A549 (cell line): ENCODE data around the gene KLHL1.

Experiments used
- CBX2 ChIP-seq: fragments of 200-600 bp; sonication (generic); IDR thresholded peaks from 2 replicates; pipeline ENCODE4 v1.6.1; 2016; ENCODE audit warnings: low read depth, mild to moderate bottlenecking, borderline replicate concordance
- CEBPB ChIP-seq, 2 experiments: fragments of >200 bp in 1 of 2; sonication (Bioruptor Twin) in 1 of 2; formaldehyde crosslinking in 1 of 2; IDR thresholded peaks; 2 replicates each; pipeline ENCODE4 v1.6.1; 2012 to 2016
- CHD2 ChIP-seq: fragments of 150-350 bp; IDR thresholded peaks from 2 replicates; pipeline ENCODE4 v1.6.1; 2014; ENCODE audit warnings: low read length; ENCODE audit not compliant: partially characterized antibody
- HOXA7 ChIP-seq: fragments of 250-450 bp; sonication (Bioruptor Pico); IDR thresholded peaks from 2 replicates; pipeline ENCODE4 v1.5.0; 2020; ENCODE audit warnings: mild to moderate bottlenecking, moderate library complexity
- MAFK ChIP-seq: fragments of 450-650 bp; IDR thresholded peaks from 2 replicates; pipeline ENCODE4 v1.6.1; 2014; ENCODE audit not compliant: partially characterized antibody
- NFE2L2 ChIP-seq: fragments of 150-350 bp; conservative IDR thresholded peaks from 2 replicates; pipeline ENCODE4 v1.6.1; 2014; ENCODE audit warnings: low read length
- NPAS2 ChIP-seq: fragments of 250-450 bp; sonication (Bioruptor Pico); IDR thresholded peaks from 2 replicates; pipeline ENCODE4 v1.8.0; 2022; ENCODE audit warnings: mild to moderate bottlenecking, moderate library complexity, borderline replicate concordance
- RARB ChIP-seq: fragments of 250-450 bp; sonication (Bioruptor Pico); IDR thresholded peaks from 2 replicates; pipeline ENCODE4 v1.8.0; 2021; ENCODE audit warnings: mild to moderate bottlenecking, moderate library complexity
- ZC3H11A ChIP-seq: fragments of 450-650 bp; IDR thresholded peaks from 2 replicates; pipeline ENCODE4 v1.6.1; 2014; ENCODE audit warnings: antibody characterized with exemption, mild to moderate bottlenecking
- TF ChIP-seq, protein P1 (sequence below): fragments of >200 bp; sonication (Bioruptor Twin); formaldehyde crosslinking; IDR thresholded peaks from 3 replicates; pipeline ENCODE4 v1.5.1; 2016
- TF ChIP-seq, protein P2 (sequence below): fragments of 250-450 bp; sonication (Bioruptor Pico); IDR thresholded peaks from 2 replicates; pipeline ENCODE4 v1.5.0; 2021; ENCODE audit warnings: mild to moderate bottlenecking, moderate library complexity, borderline replicate concordance
- TF ChIP-seq, protein P3 (sequence below): fragments of >200 bp; sonication (Bioruptor Twin); formaldehyde crosslinking; IDR thresholded peaks from 3 replicates; pipeline ENCODE4 v1.6.1; 2016
- TF ChIP-seq, protein P4 (sequence below): fragments of 200-600 bp; sonication (generic); IDR thresholded peaks from 2 replicates; pipeline ENCODE4 v1.6.1; 2016; ENCODE audit warnings: antibody characterized with exemption, mild to moderate bottlenecking, moderate library complexity

DNA sequence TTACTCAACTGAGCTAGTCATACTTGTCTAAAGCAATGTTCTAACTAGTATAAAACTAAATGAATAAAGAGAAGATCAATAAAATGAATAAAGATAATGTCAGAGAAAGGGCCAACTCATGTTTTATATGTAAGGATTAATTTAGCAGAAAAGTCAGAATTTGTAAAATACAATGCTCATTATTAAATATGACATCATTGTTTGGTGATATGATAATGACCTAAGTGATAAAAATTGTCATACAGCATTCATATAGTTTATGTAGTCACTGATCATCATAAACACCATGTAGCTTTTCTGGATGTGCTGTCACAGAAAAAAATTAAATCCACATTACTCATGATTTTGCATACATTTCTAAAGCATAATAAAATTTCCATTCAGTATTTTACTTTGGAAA is 3.8 kb downstream of the KLHL1 start:
- TF ChIP-seq, protein P1, sequence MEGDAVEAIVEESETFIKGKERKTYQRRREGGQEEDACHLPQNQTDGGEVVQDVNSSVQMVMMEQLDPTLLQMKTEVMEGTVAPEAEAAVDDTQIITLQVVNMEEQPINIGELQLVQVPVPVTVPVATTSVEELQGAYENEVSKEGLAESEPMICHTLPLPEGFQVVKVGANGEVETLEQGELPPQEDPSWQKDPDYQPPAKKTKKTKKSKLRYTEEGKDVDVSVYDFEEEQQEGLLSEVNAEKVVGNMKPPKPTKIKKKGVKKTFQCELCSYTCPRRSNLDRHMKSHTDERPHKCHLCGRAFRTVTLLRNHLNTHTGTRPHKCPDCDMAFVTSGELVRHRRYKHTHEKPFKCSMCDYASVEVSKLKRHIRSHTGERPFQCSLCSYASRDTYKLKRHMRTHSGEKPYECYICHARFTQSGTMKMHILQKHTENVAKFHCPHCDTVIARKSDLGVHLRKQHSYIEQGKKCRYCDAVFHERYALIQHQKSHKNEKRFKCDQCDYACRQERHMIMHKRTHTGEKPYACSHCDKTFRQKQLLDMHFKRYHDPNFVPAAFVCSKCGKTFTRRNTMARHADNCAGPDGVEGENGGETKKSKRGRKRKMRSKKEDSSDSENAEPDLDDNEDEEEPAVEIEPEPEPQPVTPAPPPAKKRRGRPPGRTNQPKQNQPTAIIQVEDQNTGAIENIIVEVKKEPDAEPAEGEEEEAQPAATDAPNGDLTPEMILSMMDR, result no peak
- no peak for TF ChIP-seq CHD2
- TF ChIP-seq, protein P2, sequence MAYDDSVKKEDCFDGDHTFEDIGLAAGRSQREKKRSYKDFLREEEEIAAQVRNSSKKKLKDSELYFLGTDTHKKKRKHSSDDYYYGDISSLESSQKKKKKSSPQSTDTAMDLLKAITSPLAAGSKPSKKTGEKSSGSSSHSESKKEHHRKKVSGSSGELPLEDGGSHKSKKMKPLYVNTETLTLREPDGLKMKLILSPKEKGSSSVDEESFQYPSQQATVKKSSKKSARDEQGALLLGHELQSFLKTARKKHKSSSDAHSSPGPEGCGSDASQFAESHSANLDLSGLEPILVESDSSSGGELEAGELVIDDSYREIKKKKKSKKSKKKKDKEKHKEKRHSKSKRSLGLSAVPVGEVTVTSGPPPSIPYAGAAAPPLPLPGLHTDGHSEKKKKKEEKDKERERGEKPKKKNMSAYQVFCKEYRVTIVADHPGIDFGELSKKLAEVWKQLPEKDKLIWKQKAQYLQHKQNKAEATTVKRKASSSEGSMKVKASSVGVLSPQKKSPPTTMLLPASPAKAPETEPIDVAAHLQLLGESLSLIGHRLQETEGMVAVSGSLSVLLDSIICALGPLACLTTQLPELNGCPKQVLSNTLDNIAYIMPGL, result no peak
- TF ChIP-seq CEBPB (IDR thresholded peaks at IDR 0.05), result no peak
- TF ChIP-seq, protein P3, sequence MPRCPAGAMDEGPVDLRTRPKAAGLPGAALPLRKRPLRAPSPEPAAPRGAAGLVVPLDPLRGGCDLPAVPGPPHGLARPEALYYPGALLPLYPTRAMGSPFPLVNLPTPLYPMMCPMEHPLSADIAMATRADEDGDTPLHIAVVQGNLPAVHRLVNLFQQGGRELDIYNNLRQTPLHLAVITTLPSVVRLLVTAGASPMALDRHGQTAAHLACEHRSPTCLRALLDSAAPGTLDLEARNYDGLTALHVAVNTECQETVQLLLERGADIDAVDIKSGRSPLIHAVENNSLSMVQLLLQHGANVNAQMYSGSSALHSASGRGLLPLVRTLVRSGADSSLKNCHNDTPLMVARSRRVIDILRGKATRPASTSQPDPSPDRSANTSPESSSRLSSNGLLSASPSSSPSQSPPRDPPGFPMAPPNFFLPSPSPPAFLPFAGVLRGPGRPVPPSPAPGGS, result no peak
- TF ChIP-seq, protein P4, sequence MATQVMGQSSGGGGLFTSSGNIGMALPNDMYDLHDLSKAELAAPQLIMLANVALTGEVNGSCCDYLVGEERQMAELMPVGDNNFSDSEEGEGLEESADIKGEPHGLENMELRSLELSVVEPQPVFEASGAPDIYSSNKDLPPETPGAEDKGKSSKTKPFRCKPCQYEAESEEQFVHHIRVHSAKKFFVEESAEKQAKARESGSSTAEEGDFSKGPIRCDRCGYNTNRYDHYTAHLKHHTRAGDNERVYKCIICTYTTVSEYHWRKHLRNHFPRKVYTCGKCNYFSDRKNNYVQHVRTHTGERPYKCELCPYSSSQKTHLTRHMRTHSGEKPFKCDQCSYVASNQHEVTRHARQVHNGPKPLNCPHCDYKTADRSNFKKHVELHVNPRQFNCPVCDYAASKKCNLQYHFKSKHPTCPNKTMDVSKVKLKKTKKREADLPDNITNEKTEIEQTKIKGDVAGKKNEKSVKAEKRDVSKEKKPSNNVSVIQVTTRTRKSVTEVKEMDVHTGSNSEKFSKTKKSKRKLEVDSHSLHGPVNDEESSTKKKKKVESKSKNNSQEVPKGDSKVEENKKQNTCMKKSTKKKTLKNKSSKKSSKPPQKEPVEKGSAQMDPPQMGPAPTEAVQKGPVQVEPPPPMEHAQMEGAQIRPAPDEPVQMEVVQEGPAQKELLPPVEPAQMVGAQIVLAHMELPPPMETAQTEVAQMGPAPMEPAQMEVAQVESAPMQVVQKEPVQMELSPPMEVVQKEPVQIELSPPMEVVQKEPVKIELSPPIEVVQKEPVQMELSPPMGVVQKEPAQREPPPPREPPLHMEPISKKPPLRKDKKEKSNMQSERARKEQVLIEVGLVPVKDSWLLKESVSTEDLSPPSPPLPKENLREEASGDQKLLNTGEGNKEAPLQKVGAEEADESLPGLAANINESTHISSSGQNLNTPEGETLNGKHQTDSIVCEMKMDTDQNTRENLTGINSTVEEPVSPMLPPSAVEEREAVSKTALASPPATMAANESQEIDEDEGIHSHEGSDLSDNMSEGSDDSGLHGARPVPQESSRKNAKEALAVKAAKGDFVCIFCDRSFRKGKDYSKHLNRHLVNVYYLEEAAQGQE, result no peak
- no peak for TF ChIP-seq RARB
- no peak for TF ChIP-seq NPAS2 (CRISPR knock-in tag)
- no peak for TF ChIP-seq NFE2L2
- TF ChIP-seq HOXA7, result no peak
- TF ChIP-seq CBX2, result no peak
- no peak for TF ChIP-seq MAFK
- TF ChIP-seq ZC3H11A, result no peak
